GM12872 (cell line): ENCODE data around the gene RRBP1.
A peak's percentile ranks its signal among the peaks of the same experiment; 100 is the strongest.

Experiments
- TF ChIP-seq, protein P1 (sequence below): IDR thresholded peaks from 3 replicates; pipeline ENCODE4 v1.5.1; 2011; ENCODE audit warnings: low read depth, mild to moderate bottlenecking, low read length, moderate library complexity; ENCODE audit not compliant: insufficient read depth

Gene RRBP1

DNA sequence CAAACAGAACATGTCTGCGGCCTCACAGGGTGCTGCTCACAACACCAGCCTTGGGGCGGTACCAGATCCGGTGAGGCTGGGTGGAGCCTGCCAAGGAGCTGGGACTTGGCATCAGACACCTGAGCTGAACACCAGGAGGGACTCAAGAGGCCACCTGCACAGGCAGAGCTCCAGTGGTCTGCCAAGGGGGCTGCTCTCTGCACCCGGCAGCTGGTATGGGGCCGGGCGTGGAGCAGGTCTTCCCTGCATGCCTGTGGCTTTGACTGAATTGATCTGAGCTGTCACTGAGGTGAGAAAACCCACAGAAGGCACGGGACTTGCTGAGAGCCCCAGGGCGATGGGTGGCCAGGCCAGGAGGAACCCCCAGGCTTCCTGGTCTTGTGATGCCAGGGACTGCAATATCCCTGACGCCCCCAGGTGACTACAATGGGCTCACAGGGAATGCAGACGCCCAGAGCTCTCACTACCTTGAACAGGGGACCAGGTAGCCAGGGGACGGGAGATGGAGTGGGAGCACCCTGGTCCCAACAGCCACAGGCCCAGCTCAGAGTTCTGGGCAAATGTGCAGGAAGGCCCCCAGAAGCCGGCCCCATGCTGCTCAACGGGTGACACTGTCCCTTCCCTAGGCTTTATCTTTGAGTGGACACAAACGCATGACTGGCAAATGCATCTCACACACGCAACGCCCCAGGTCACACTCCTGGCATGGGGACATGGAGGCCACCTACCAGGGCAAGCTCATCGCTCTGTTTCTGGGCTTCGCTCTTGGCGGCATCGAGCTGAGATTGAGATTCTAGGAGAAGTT, 64.0 kb downstream of the RRBP1 start:
- TF ChIP-seq, protein P1, sequence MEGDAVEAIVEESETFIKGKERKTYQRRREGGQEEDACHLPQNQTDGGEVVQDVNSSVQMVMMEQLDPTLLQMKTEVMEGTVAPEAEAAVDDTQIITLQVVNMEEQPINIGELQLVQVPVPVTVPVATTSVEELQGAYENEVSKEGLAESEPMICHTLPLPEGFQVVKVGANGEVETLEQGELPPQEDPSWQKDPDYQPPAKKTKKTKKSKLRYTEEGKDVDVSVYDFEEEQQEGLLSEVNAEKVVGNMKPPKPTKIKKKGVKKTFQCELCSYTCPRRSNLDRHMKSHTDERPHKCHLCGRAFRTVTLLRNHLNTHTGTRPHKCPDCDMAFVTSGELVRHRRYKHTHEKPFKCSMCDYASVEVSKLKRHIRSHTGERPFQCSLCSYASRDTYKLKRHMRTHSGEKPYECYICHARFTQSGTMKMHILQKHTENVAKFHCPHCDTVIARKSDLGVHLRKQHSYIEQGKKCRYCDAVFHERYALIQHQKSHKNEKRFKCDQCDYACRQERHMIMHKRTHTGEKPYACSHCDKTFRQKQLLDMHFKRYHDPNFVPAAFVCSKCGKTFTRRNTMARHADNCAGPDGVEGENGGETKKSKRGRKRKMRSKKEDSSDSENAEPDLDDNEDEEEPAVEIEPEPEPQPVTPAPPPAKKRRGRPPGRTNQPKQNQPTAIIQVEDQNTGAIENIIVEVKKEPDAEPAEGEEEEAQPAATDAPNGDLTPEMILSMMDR, result no peak

DNA sequence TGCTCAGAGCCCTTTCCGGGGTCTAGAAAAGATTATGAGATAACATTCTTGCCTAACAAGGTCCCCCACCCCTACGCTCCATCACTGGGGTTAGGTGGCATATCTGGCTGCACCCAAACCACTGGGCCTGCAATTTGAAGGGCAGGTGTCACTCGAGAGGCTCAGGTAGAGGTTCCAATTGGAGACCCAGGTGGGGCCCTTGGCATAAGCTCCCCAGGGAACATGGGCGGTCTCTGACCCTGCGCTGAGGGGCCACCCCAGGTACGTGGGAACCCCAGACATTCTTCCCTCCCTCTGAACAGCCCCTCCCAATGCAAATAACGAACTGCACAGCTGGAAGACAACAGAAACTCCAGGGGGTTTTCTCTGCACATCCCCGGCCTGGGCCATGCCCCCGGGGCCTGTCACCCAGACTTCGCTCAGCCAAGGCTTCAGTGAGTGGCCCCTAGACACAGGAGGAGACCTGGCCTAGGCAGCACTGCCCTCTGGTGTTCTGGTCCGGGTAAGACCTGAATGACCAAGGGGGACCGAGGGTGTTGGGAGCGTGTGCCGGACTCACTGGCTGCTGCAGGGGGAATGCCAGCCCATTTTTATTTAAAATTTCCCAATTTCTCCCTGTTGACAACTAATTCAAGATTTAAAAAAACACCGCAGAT, 64.7 kb downstream of the RRBP1 start:
- TF ChIP-seq, protein P1, result peak; percentile 70

- TF ChIP-seq, protein P1, result no peak
These were observed 65.4 kb downstream of the RRBP1 start for GRCh38 chr20:17616480-17617211.

DNA sequence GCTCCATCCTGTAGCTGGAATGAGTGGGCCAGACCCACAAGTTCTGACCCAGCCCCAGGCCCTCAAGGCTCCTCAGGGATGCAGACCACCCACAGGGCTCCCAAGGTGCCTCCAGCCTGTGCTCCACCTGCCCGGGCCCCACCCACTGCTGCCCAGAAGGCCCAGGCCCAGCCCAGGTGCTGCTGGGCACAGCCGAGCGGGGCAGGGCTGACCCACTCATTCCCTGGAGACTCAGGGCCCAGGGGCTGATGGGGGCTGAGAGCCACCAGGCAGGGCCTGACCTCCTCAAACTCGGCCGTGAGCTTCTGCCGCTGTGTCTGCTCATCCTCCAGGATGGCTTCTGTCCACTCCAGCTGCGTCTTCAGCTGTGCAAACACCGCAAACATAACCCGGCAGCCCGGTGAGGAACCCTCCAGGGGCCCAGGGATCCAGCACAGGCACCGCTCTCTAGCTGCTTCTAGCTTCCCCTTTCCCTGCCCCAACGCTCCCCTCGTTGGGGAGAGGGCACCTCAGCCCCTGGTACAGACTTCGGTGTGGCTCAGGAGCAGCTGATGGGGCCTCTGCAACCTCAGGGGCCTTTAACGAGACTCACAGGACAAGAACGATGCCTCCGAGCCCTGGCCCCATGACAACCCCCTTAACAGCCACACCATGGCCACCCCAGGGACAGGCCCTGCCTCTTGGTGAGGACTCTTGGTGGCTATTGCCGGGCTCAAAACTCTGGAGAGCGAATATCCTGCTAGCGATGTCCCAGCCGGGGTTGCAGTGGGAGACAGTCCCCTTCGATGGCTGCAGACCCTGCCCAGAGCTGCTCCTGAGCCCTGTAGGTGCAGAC, 66.2 kb downstream of the RRBP1 start:
- TF ChIP-seq, protein P1, result no peak

DNA sequence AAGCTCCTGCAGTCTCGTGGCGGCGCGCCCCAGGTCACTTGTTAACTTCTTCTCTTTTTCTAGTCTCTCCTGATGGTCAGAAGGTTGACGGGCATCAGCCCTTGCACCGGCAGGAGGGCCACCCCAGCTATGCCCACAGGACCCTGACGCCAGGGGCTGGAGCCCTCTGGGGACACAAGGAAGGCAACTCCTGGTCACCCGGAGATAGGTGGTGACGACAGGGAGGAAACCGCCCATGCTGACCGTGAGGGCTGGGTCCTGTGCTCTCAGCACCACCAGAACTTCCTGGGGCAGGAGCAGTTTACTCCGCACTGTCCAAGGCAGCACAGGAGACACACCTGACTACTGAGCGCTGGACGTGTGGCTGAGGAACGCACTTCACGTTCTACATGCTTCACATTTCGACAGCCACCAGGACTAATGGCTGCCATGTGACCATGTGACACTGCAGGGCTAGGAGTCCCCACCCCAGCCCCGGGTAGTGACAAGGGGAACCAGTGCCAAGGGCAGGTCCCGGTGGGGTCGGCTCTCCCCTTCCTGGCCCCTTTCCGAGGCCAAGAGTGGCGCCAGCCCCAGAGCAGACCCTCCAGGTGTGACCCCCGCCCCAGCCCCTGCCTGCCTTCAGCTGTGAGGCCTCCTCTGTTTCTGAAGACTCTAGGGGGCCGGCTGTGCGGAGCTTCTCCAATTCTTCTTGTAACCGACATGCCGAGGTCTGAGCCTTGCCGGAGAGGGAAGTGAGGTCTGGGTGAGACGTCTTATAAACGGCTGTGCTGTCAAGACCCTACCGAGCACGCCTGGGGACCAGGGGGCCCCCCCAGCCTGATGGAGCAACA, 67.0 kb downstream of the RRBP1 start:
- TF ChIP-seq, protein P1, result no peak

DNA sequence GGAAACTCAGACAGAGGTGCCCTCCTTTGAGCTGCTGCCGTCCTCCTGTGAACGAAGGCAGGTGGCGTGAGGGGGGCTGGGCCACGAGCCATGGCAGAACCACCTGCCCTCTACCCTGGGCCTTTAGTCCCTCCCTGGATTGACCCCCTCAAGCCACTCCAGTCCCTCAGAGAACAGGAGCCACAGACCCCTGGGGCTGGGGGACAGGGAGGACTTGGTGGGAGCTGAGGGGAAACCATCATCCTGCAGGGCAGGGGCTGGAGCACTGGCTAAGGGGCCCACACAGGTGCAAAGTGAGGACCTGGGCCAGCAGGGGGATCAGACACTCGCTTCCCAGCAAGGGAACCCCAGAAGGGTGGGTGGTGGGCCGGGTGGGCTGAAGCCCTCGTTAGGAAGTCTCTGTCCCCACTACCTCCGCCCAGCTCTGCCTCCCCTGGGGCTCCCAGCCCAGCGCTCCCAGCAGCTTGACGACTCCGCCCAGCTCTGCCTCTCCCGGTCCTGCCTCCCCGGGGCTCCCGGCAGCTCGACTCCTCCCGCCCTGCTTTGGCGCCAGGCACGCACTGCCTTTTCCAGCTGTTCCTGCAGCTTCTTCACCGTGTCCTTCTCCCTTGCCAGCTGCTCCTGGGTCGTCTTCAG, 67.7 kb downstream of the RRBP1 start:
- TF ChIP-seq, protein P1, result no peak
